Gastrocnemius medialis (tissue), 4 donors: ENCODE results near the gene ACAD10. TPM values are rescaled to one million over a fixed set of nuclear protein-coding genes. Genes with fewer than 3 reads are reported as not detected.
A peak's percentile ranks its signal among the peaks of the same experiment; 100 is the strongest.

ENCODE experiments used
- ATAC-seq, 2 donors: fragments of 150-250 bp; one replicate each; pipeline ENCODE4 v1.9.1; 2016
- DNase-seq, 2 donors: peaks; one replicate each; pipeline ENCODE4 v3.0.0-alpha.2; 2019
- H3K27ac ChIP-seq, 4 donors: fragments of 200-600 bp; sonication (generic); 1 replicate in 1 of 4; 2 replicates in 3 of 4; pipeline ENCODE4 v1.5.1; 2016 to 2018; ENCODE audit warnings: mild to moderate bottlenecking in 2 of 4, moderate library complexity in 1 of 4
- H3K27me3 ChIP-seq, 3 donors: fragments of 200-600 bp; sonication (generic) in 2 of 3; 1 replicate in 1 of 3; 2 replicates in 2 of 3; pipeline versions ENCODE4 v1.5.1 to v1.6.0; 2016 to 2019; ENCODE audit warnings: mild to moderate bottlenecking in 1 of 3, moderate library complexity in 1 of 3
- H3K36me3 ChIP-seq, 2 donors: fragments of 200-600 bp; sonication (generic) in 1 of 2; one replicate each; pipeline ENCODE4 v1.5.1; 2017 to 2018
- H3K4me1 ChIP-seq, 2 donors: fragments of 200-600 bp; sonication (generic) in 1 of 2; one replicate each; pipeline ENCODE4 v1.5.1; 2016 to 2017; ENCODE audit warnings: mild to moderate bottlenecking in 2 of 2
- H3K4me3 ChIP-seq, 4 donors: fragments of 200-600 bp; sonication (generic) in 3 of 4; 1 replicate in 1 of 4; 2 replicates in 3 of 4; pipeline ENCODE4 v1.5.1; 2016 to 2019; ENCODE audit warnings: mild to moderate bottlenecking in 2 of 4
- H3K9me3 ChIP-seq, 3 donors: fragments of 200-600 bp; sonication (generic) in 2 of 3; 1 replicate in 1 of 3; 2 replicates in 2 of 3; pipeline ENCODE4 v1.5.1; 2016 to 2019
- CTCF ChIP-seq, 5 experiments: fragments of 450-650 bp in 3 of 5; fragments of 200-600 bp in 2 of 5; sonication (generic) in 2 of 5; IDR thresholded peaks in 4 of 5; conservative IDR thresholded peaks in 1 of 5; 1 replicate in 4 of 5; 2 replicates in 1 of 5; pipeline ENCODE4 v1.5.1; 2016 to 2019; ENCODE audit warnings: antibody characterized with exemption in 5 of 5, mild to moderate bottlenecking in 3 of 5, moderate library complexity in 3 of 5
- POLR2A ChIP-seq, 2 donors: fragments of 450-650 bp; IDR thresholded peaks; one replicate each; pipeline ENCODE4 v1.6.1; 2017; ENCODE audit warnings: antibody characterized with exemption in 2 of 2, mild to moderate bottlenecking in 2 of 2, moderate library complexity in 2 of 2
- in situ Hi-C, 4 donors: fragments of 200-750 bp; cut with MboI; loops; one replicate each; pipeline versions ENCODE4 v1.15.0 to v1.8.0; 2017; ENCODE audit warnings: low sequenced_read_pairs in 4 of 4
- intact Hi-C: fragments of 100-400 bp; cut with DNase I; formaldehyde crosslinking; loops from one replicate; pipeline ENCODE4 v1.15.1; 2023; ENCODE audit warnings: low total_unique reads
- total RNA-seq, 4 donors: library from RNA; depleted of rRNA; stranded (reverse); fragments of >200 nt; gene quantifications; one replicate each; pipeline versions ENCODE4 v1.1.0 to v1.2.3, GENCODE V29; 2016

Gene ACAD10
- total RNA-seq, 4 donors from 2014 or later: 8.3 to 12.6 (median 11.7) TPM

- Histone ChIP-seq H3K4me3 (peak overlapping the region; percentile 75 to 91 (median 82)), H3K9me3 (no peaks in the 10 kb centered on the region), H3K36me3 (peaks cover 0 to 14% of the 10 kb centered on the region in 2 donors), H3K27ac (peak overlapping the region; percentile 82 to 95 (median 88)), H3K27me3 (no peaks in the 10 kb centered on the region), H3K4me1 (peaks cover 26% of the 10 kb centered on the region in 2 donors)
- DNase-seq: no peak
- TF ChIP-seq CTCF (IDR thresholded peaks at IDR 0.05 in 4 of 5, conservative IDR thresholded peaks at IDR 0.05 in 1 of 5): no peak
- TF ChIP-seq POLR2A (IDR thresholded peaks at IDR 0.05): no peak
- ATAC-seq: no peak
- intact Hi-C loops: loop anchor here (5.0 kb wide), 2 partner anchors 89 to 279 kb away; partner anchors contain the start of genes ATXN2 and SH2B3
- in situ Hi-C loops: loop anchor here in 1 of 4 donors (25.0 kb wide), 1 partner anchor 299 kb away; no protein-coding TSS in a partner anchor
These were observed 787 bp downstream of the ACAD10 start for GRCh38 chr12:111686574-111687105.

GRCh38 chr12:111687255-111687654, 1.4 kb downstream of the ACAD10 start:
- DNase-seq (no peak), ATAC-seq (no peak)
- H3K4me1 ChIP-seq: peaks cover 26% of the 10 kb centered on the region in 2 donors
- peak overlapping the region in 3 of 4 donors; percentile 75 to 91 (median 89) for H3K4me3 ChIP-seq
- TF ChIP-seq CTCF (IDR thresholded peaks at IDR 0.05 in 4 of 5, conservative IDR thresholded peaks at IDR 0.05 in 1 of 5) (no peak), POLR2A (IDR thresholded peaks at IDR 0.05) (no peak)
- H3K36me3 ChIP-seq: peaks cover 0 to 8% of the 10 kb centered on the region in 2 donors
- in situ Hi-C loops: loop anchor here in 1 of 4 donors (25.0 kb wide), 1 partner anchor 300 kb away; no protein-coding TSS in a partner anchor
- intact Hi-C loops: loop anchor here (5.0 kb wide), 2 partner anchors 90 to 280 kb away; partner anchors contain the start of genes ATXN2 and SH2B3
- H3K9me3 ChIP-seq: no peaks in the 10 kb centered on the region
- H3K27ac ChIP-seq: peak overlapping the region in 1 of 4 donors; percentile 95
- no peaks in the 10 kb centered on the region for H3K27me3 ChIP-seq

DNA sequence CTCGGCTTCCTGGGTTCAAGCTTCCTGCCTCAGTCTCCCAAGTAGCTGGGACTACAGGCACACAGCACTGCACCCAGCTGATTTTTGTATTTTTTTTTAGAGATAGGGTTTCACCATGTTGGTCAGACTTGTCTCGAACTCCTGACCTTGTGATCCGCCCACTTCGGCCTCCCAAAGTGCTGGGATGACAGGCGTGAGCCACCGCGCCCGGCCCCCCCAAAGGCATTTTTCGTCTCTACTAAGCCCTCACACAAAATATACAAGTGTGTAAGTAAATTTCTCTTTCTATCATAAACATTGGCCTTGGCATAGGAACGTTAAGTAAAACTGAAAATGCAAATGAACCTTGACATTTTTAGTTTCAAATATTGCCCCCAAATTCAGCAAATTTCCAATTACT, 2.1 kb downstream of the ACAD10 start:
- H3K27ac ChIP-seq: no peak overlapping the region
- no peak for TF ChIP-seq CTCF (IDR thresholded peaks at IDR 0.05 in 4 of 5, conservative IDR thresholded peaks at IDR 0.05 in 1 of 5)
- TF ChIP-seq POLR2A (IDR thresholded peaks at IDR 0.05): no peak
- no peaks in the 10 kb centered on the region for H3K9me3 ChIP-seq
- H3K27me3 ChIP-seq: no peaks in the 10 kb centered on the region
- ATAC-seq (no peak), DNase-seq (no peak)
- peaks cover 26% of the 10 kb centered on the region in 2 donors for H3K4me1 ChIP-seq
- H3K36me3 ChIP-seq: peaks cover 0 to 7% of the 10 kb centered on the region in 2 donors
- intact Hi-C loops (loop anchor here (5.0 kb wide), 2 partner anchors 91 to 281 kb away; partner anchors contain the start of genes ATXN2 and SH2B3), in situ Hi-C loops (loop anchor here in 1 of 4 donors (25.0 kb wide), 1 partner anchor 301 kb away; no protein-coding TSS in a partner anchor)
- no peak overlapping the region for H3K4me3 ChIP-seq

DNA sequence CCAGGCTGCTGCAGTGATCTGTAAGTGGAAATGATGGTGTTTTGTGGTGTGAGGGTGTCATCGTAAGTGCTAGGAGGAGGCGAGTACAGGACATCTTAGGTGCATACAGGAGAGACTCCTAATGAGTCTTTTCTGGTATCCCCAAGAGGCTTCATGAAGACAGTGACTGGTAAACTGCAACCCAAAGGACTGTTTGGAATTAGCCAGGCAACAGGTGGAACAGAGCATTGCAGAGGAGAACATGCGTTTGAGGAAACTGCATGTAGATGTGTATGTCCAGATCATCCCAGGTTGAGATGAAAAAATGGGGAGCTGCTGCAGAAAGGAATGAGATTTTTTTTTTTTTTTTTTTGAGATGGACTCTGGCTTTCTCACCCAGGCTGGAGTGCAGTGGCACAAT, 5.4 kb downstream of the ACAD10 start:
- intact Hi-C loops: no loop called here
- ATAC-seq (no peak), DNase-seq (no peak)
- no peaks in the 10 kb centered on the region for H3K9me3 ChIP-seq
- in situ Hi-C loops: loop anchor here in 1 of 4 donors (25.0 kb wide), 1 partner anchor 304 kb away; no protein-coding TSS in a partner anchor
- no peak for TF ChIP-seq CTCF (IDR thresholded peaks at IDR 0.05 in 4 of 5, conservative IDR thresholded peaks at IDR 0.05 in 1 of 5)
- TF ChIP-seq POLR2A (IDR thresholded peaks at IDR 0.05): no peak
- H3K4me3 ChIP-seq: no peak overlapping the region
- H3K4me1 ChIP-seq: peaks cover 11 to 14% of the 10 kb centered on the region in 2 donors
- no peak overlapping the region for H3K27ac ChIP-seq
- H3K27me3 ChIP-seq: no peaks in the 10 kb centered on the region
- H3K36me3 ChIP-seq: peaks cover 0 to 36% of the 10 kb centered on the region in 2 donors
